WI38 (cell line): Measurements from ENCODE around the gene SPATA2.
"Not testable (repeated sequence)": the region's sequence is repeated elsewhere in the genome, so short reads cannot be mapped to it uniquely, and the experiment has no call there.

ENCODE experiments used
- H3K4me3 ChIP-seq: 2 replicates; pipeline ENCODE4 v1.5.1; 2011; ENCODE audit warnings: low read depth, mild to moderate bottlenecking, control low read depth, low read length
- TF ChIP-seq, protein P1 (sequence below): IDR thresholded peaks from 2 replicates; pipeline ENCODE4 v1.5.1; 2012; ENCODE audit warnings: low read depth, mild to moderate bottlenecking, control low read depth, low read length

SPATA2 gene

DNA sequence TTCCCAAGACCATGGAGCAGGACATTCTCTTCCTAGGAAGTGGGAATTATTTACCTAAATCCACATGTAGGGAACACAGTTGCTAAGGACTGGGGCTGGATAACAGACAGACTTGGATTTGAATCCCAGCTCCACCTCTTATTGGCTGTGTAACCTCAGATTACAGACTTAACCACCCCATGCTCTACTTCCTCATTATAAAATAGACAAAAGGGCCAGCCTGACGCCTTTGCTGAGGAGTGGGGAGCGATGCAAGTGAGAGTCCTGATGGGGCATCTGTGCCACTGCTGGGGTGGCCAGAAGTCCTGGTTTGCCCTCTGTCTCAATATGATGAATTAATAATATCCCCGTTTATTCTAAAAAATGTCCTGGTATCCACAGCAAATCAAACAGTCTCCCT, 46.8 kb downstream of the SPATA2 start:
- TF ChIP-seq, protein P1, sequence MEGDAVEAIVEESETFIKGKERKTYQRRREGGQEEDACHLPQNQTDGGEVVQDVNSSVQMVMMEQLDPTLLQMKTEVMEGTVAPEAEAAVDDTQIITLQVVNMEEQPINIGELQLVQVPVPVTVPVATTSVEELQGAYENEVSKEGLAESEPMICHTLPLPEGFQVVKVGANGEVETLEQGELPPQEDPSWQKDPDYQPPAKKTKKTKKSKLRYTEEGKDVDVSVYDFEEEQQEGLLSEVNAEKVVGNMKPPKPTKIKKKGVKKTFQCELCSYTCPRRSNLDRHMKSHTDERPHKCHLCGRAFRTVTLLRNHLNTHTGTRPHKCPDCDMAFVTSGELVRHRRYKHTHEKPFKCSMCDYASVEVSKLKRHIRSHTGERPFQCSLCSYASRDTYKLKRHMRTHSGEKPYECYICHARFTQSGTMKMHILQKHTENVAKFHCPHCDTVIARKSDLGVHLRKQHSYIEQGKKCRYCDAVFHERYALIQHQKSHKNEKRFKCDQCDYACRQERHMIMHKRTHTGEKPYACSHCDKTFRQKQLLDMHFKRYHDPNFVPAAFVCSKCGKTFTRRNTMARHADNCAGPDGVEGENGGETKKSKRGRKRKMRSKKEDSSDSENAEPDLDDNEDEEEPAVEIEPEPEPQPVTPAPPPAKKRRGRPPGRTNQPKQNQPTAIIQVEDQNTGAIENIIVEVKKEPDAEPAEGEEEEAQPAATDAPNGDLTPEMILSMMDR: no peak
- no peak overlapping the region for H3K4me3 ChIP-seq

- TF ChIP-seq, protein P1: no peak
- H3K4me3 ChIP-seq: no peak overlapping the region
Measured at GRCh38 chr20:49867453-49868215, 47.7 kb downstream of the SPATA2 start.

DNA sequence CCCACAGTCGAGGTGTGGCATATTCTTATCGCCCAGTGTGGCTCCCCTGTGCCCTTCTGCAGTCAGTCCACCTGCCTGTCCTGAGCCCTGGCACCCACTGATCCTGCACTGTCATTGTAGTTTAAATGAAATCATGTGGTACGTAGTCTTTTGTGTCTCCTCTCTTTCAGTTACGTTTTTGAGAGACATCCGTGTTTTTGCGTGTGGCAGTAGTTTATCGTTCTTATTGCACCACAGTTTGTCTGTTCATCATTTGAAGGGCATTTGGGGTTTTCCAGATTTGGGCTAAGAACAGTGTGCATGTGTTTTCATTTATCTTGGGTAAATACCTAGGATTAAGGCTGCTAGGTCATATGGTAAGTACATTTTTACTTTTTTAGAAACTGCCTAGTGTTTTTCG, 49.3 kb downstream of the SPATA2 start:
- TF ChIP-seq, protein P1: no peak
- no peak overlapping the region for H3K4me3 ChIP-seq

DNA sequence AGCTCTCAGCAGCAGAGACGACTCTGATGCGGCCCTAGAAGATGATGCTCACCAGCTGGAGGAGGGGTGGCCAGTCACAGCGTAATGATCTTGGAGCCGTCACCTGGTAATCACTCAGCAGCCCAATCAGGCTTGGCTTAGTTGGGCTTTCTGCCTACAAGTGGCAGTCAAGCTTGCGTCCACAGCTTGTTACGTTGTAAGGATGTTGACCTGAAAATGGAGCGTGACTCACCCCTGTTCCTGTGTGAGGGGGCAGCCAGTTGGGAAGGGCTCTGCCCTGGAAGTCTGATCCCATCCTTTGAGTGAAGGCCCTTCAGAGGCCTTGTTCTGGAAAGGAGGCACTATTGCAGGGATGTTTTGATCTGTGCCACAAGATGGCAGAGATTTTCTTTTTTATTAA, 49.8 kb downstream of the SPATA2 start:
- no peak overlapping the region for H3K4me3 ChIP-seq
- TF ChIP-seq, protein P1: no peak

DNA sequence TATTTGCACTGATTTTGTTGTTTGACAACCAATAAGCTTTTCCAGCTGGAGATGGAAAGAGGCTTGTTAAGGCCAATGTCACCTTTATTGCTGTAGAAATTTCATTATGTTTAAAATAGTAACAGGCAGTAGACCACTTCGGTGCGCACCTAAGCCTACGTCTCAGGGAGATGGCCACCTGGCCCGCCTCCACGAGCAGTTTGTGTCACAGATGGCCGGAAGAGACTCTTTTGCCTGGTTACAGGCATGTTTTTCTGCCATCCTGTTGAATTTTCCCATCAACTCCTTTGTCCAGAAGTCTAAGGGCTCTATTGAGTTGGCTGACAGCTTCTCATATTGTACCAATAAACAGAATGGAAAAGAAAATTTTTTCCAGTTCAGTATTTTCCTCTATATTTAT, 51.7 kb downstream of the SPATA2 start:
- TF ChIP-seq, protein P1: no peak
- H3K4me3 ChIP-seq: no peak overlapping the region

DNA sequence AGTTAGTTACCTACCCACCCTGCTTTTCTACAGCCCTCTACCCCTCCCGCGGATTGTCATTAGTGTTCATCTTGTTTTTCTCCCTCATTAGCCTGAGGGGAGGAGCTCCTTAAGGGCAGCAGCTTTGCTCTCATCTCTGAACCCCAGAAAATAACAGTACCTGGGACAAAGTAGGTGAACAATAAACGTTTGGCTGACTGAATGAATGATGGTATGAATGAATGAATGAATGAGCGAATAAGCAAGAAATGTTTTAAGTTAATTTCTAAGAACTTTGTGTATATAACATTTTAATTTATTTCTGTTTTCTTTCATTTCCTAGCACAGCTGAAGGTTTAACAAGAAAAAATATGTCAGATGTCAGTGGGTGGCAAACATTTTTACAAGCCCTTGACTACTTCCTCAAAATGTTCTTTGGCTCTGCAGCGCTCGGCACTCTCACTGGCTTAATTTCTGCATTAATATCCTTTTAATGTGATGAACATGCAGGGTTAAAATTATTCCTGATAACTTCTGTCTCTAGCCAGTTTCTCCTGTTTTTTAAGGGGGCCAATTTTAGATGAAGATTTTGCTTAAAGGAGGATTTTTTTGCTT, 52.6 kb downstream of the SPATA2 start:
- H3K4me3 ChIP-seq: no peak overlapping the region
- TF ChIP-seq, protein P1: no peak

DNA sequence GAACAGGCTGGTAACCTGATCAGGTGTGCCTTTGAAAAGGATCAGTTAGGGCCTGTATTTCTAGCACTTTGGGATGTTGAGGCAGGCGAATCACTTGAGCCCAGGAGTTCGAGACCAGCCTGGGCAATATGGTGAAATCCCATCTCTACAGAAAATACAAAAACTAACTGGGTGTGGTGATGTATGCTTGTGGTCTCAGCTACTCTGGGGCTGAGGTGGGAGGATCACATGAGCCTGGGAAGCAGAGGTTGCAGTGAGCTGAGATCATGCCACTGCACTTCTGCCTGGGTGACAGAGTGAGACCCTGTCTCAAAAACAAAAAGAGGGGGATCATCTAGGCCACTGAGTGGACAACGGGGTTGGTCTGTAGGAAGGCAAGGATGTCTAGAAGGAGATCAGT, 54.1 kb downstream of the SPATA2 start:
- not testable (repeated sequence) for H3K4me3 ChIP-seq
